Measurements from ENCODE around the gene LZIC.
"Not testable (repeated sequence)": the region's sequence is repeated elsewhere in the genome, so short reads cannot be mapped to it uniquely, and the experiment has no call there.

LZIC gene

GRCh38 chr1:9942399-9942938, 722 bp downstream of the LZIC start:
- no peaks in the 10 kb centered on the region for H3K36me3 ChIP-seq (ENCODE audit: control insufficient read depth, insufficient read depth, low read length)
- H3K9me3 ChIP-seq (ENCODE audit: control insufficient read depth, insufficient read depth, low read length): no peaks in the 10 kb centered on the region
- peak overlapping the region; percentile 85 for H3K4me3 ChIP-seq (ENCODE audit: low read length)
- DNase-seq (ENCODE audit: low read depth, low spot score): peak; percentile 29
- no CpG with 5 or more reads among the region's 14 CpGs for WGBS (ENCODE audit: insufficient coverage, insufficient read length)
- H3K27me3 ChIP-seq (ENCODE audit: control insufficient read depth, insufficient read depth, low read length): no peaks in the 10 kb centered on the region
- no peak overlapping the region for H3K27ac ChIP-seq (ENCODE audit: low read length)
- no peaks in the 10 kb centered on the region for H3K4me1 ChIP-seq (ENCODE audit: control insufficient read depth, insufficient read depth, low read length)

GRCh38 chr1:9929431-9930385, 13.5 kb downstream of the LZIC start:
- DNase-seq (ENCODE audit: low read depth, low spot score): peak; percentile 55
- H3K27ac ChIP-seq (ENCODE audit: low read length): no peak overlapping the region
- no peak overlapping the region for H3K4me3 ChIP-seq (ENCODE audit: low read length)
- H3K27me3 ChIP-seq (ENCODE audit: control insufficient read depth, insufficient read depth, low read length): no peaks in the 10 kb centered on the region
- no peaks in the 10 kb centered on the region for H3K4me1 ChIP-seq (ENCODE audit: control insufficient read depth, insufficient read depth, low read length)
- H3K9me3 ChIP-seq (ENCODE audit: control insufficient read depth, insufficient read depth, low read length): no peaks in the 10 kb centered on the region
- 100% methylated on average over 2 of the region's 15 CpGs for WGBS (ENCODE audit: insufficient coverage, insufficient read length)
- no peaks in the 10 kb centered on the region for H3K36me3 ChIP-seq (ENCODE audit: control insufficient read depth, insufficient read depth, low read length)

- Histone ChIP-seq H3K27me3 (ENCODE audit: control insufficient read depth, insufficient read depth, low read length) (no peaks in the 10 kb centered on the region), H3K4me3 (ENCODE audit: low read length) (no peak overlapping the region), H3K27ac (ENCODE audit: low read length) (no peak overlapping the region), H3K9me3 (ENCODE audit: control insufficient read depth, insufficient read depth, low read length) (no peaks in the 10 kb centered on the region), H3K36me3 (ENCODE audit: control insufficient read depth, insufficient read depth, low read length) (no peaks in the 10 kb centered on the region), H3K4me1 (ENCODE audit: control insufficient read depth, insufficient read depth, low read length) (no peaks in the 10 kb centered on the region)
- no CpG with 5 or more reads among the region's 5 CpGs for WGBS (ENCODE audit: insufficient coverage, insufficient read length)
- no peak for DNase-seq (ENCODE audit: low read depth, low spot score)
Observed at GRCh38 chr1:9927259-9927658, 15.9 kb downstream of the LZIC start.

- H3K27ac ChIP-seq (ENCODE audit: low read length): no peak overlapping the region
- WGBS (ENCODE audit: insufficient coverage, insufficient read length): no CpG with 5 or more reads among the region's 5 CpGs
- no peaks in the 10 kb centered on the region for H3K36me3 ChIP-seq (ENCODE audit: control insufficient read depth, insufficient read depth, low read length)
- no peaks in the 10 kb centered on the region for H3K27me3 ChIP-seq (ENCODE audit: control insufficient read depth, insufficient read depth, low read length)
- H3K4me3 ChIP-seq (ENCODE audit: low read length): no peak overlapping the region
- no peaks in the 10 kb centered on the region for H3K9me3 ChIP-seq (ENCODE audit: control insufficient read depth, insufficient read depth, low read length)
- no peaks in the 10 kb centered on the region for H3K4me1 ChIP-seq (ENCODE audit: control insufficient read depth, insufficient read depth, low read length)
- no peak for DNase-seq (ENCODE audit: low read depth, low spot score)
Observed at GRCh38 chr1:9922342-9922741, 20.8 kb downstream of the LZIC start.

- Histone ChIP-seq H3K36me3 (ENCODE audit: control insufficient read depth, insufficient read depth, low read length) (no peaks in the 10 kb centered on the region), H3K4me3 (ENCODE audit: low read length) (no peak overlapping the region), H3K27me3 (ENCODE audit: control insufficient read depth, insufficient read depth, low read length) (no peaks in the 10 kb centered on the region), H3K9me3 (ENCODE audit: control insufficient read depth, insufficient read depth, low read length) (no peaks in the 10 kb centered on the region), H3K27ac (ENCODE audit: low read length) (no peak overlapping the region), H3K4me1 (ENCODE audit: control insufficient read depth, insufficient read depth, low read length) (no peaks in the 10 kb centered on the region)
- no CpG with 5 or more reads among the region's 5 CpGs for WGBS (ENCODE audit: insufficient coverage, insufficient read length)
- no peak for DNase-seq (ENCODE audit: low read depth, low spot score)
Observed at GRCh38 chr1:9920606-9921005, 22.6 kb downstream of the LZIC start.

- Histone ChIP-seq H3K4me3 (ENCODE audit: low read length) (no peak overlapping the region), H3K9me3 (ENCODE audit: control insufficient read depth, insufficient read depth, low read length) (no peaks in the 10 kb centered on the region), H3K36me3 (ENCODE audit: control insufficient read depth, insufficient read depth, low read length) (no peaks in the 10 kb centered on the region), H3K4me1 (ENCODE audit: control insufficient read depth, insufficient read depth, low read length) (no peaks in the 10 kb centered on the region), H3K27ac (ENCODE audit: low read length) (no peak overlapping the region), H3K27me3 (ENCODE audit: control insufficient read depth, insufficient read depth, low read length) (no peaks in the 10 kb centered on the region)
- no CpG with 5 or more reads among the region's 1 CpG for WGBS (ENCODE audit: insufficient coverage, insufficient read length)
- no peak for DNase-seq (ENCODE audit: low read depth, low spot score)
Observed at GRCh38 chr1:9917901-9918300, 25.3 kb downstream of the LZIC start.

- DNase-seq (ENCODE audit: low read depth, low spot score); H3K36me3 ChIP-seq (ENCODE audit: control insufficient read depth, insufficient read depth, low read length); H3K4me3 ChIP-seq (ENCODE audit: low read length); H3K27ac ChIP-seq (ENCODE audit: low read length); H3K9me3 ChIP-seq (ENCODE audit: control insufficient read depth, insufficient read depth, low read length); H3K27me3 ChIP-seq (ENCODE audit: control insufficient read depth, insufficient read depth, low read length); H3K4me1 ChIP-seq (ENCODE audit: control insufficient read depth, insufficient read depth, low read length): not testable (repeated sequence)
- no CpG with 5 or more reads among the region's 3 CpGs for WGBS (ENCODE audit: insufficient coverage, insufficient read length)
Observed at GRCh38 chr1:9917495-9917894, 25.7 kb downstream of the LZIC start.

GRCh38 chr1:9916452-9916851, 26.7 kb downstream of the LZIC start:
- no peaks in the 10 kb centered on the region for H3K27me3 ChIP-seq (ENCODE audit: control insufficient read depth, insufficient read depth, low read length)
- H3K4me3 ChIP-seq (ENCODE audit: low read length): no peak overlapping the region
- no peak overlapping the region for H3K27ac ChIP-seq (ENCODE audit: low read length)
- DNase-seq (ENCODE audit: low read depth, low spot score): no peak
- H3K9me3 ChIP-seq (ENCODE audit: control insufficient read depth, insufficient read depth, low read length): no peaks in the 10 kb centered on the region
- H3K36me3 ChIP-seq (ENCODE audit: control insufficient read depth, insufficient read depth, low read length): no peaks in the 10 kb centered on the region
- no peaks in the 10 kb centered on the region for H3K4me1 ChIP-seq (ENCODE audit: control insufficient read depth, insufficient read depth, low read length)
- WGBS (ENCODE audit: insufficient coverage, insufficient read length): no CpG with 5 or more reads among the region's 2 CpGs

GRCh38 chr1:9914610-9914937, 28.6 kb downstream of the LZIC start:
- H3K9me3 ChIP-seq (ENCODE audit: control insufficient read depth, insufficient read depth, low read length): no peaks in the 10 kb centered on the region
- no peaks in the 10 kb centered on the region for H3K27me3 ChIP-seq (ENCODE audit: control insufficient read depth, insufficient read depth, low read length)
- H3K27ac ChIP-seq (ENCODE audit: low read length): no peak overlapping the region
- no peak overlapping the region for H3K4me3 ChIP-seq (ENCODE audit: low read length)
- no peaks in the 10 kb centered on the region for H3K36me3 ChIP-seq (ENCODE audit: control insufficient read depth, insufficient read depth, low read length)
- no CpG with 5 or more reads among the region's 2 CpGs for WGBS (ENCODE audit: insufficient coverage, insufficient read length)
- DNase-seq (ENCODE audit: low read depth, low spot score): no peak
- H3K4me1 ChIP-seq (ENCODE audit: control insufficient read depth, insufficient read depth, low read length): no peaks in the 10 kb centered on the region

GRCh38 chr1:9912264-9912936, 30.8 kb downstream of the LZIC start:
- peaks cover 4% of the 10 kb centered on the region; the same call in 1 of the 2 replicates for H3K4me1 ChIP-seq (ENCODE audit: control insufficient read depth, insufficient read depth, low read length)
- no CpG with 5 or more reads among the region's 12 CpGs for WGBS (ENCODE audit: insufficient coverage, insufficient read length)
- no peaks in the 10 kb centered on the region for H3K9me3 ChIP-seq (ENCODE audit: control insufficient read depth, insufficient read depth, low read length)
- H3K4me3 ChIP-seq (ENCODE audit: low read length): no peak overlapping the region
- no peaks in the 10 kb centered on the region for H3K36me3 ChIP-seq (ENCODE audit: control insufficient read depth, insufficient read depth, low read length)
- H3K27me3 ChIP-seq (ENCODE audit: control insufficient read depth, insufficient read depth, low read length): no peaks in the 10 kb centered on the region
- no peak overlapping the region for H3K27ac ChIP-seq (ENCODE audit: low read length)
- no peak for DNase-seq (ENCODE audit: low read depth, low spot score)
